Measurements from ENCODE around the gene MRGPRX3.
A peak's percentile ranks its signal among the peaks of the same experiment; 100 is the strongest.
"Not testable (repeated sequence)": the region's sequence is repeated elsewhere in the genome, so short reads cannot be mapped to it uniquely, and the experiment has no call there.

MRGPRX3 gene

GRCh38 chr11:18115360-18116127, 16.8 kb upstream of the MRGPRX3 start:
- no peaks in the 10 kb centered on the region for H3K4me1 ChIP-seq (ENCODE audit: control insufficient read depth, low read depth, low read length)
- H3K79me1 ChIP-seq (ENCODE audit: low read length) = no peaks in the 10 kb centered on the region
- no peak overlapping the region for H2BK5ac ChIP-seq (ENCODE audit: low read length)
- no peaks in the 10 kb centered on the region for H3K79me2 ChIP-seq (ENCODE audit: control insufficient read depth, insufficient read depth, low read length)
- H3K23ac ChIP-seq (ENCODE audit: low read length) = no peak overlapping the region
- H2AK5ac ChIP-seq (ENCODE audit: low read length) = no peak overlapping the region
- no peak overlapping the region for H4K8ac ChIP-seq (ENCODE audit: low read depth, low read length)
- no peak overlapping the region for H3K27ac ChIP-seq (ENCODE audit: low read depth, low read length)
- no peaks in the 10 kb centered on the region for H3K27me3 ChIP-seq (ENCODE audit: insufficient read depth, low read length, poor library complexity)
- no peak overlapping the region for H3K4ac ChIP-seq (ENCODE audit: low read depth, low read length)
- H3K4me2 ChIP-seq (ENCODE audit: low read length) = no peak overlapping the region
- peak; percentile 81 for DNase-seq
- no peak overlapping the region for H2BK120ac ChIP-seq (ENCODE audit: low read depth, low read length)
- H3K18ac ChIP-seq (ENCODE audit: low read length) = no peak overlapping the region
- WGBS (ENCODE audit: extremely low coverage, insufficient coverage, low lambda C conversion rate) = no CpG with 5 or more reads among the region's 9 CpGs
- H3K9ac ChIP-seq (ENCODE audit: low read length) = no peak overlapping the region
- H3K56ac ChIP-seq (ENCODE audit: low read length) = no peak overlapping the region
- H2BK15ac ChIP-seq (replicated peaks; ENCODE audit: low read depth) = no peak overlapping the region
- no peaks in the 10 kb centered on the region for H3K36me3 ChIP-seq (ENCODE audit: control insufficient read depth, insufficient read depth, low read length)
- H3K4me3 ChIP-seq (ENCODE audit: low read length) = no peak overlapping the region
- no peak overlapping the region for H4K5ac ChIP-seq (ENCODE audit: low read length)

- not testable (repeated sequence) for H3K4me2 ChIP-seq (ENCODE audit: low read length); H3K9ac ChIP-seq (ENCODE audit: low read length); H2BK5ac ChIP-seq (ENCODE audit: low read length); H2BK120ac ChIP-seq (ENCODE audit: low read depth, low read length); H3K23ac ChIP-seq (ENCODE audit: low read length); H3K36me3 ChIP-seq (ENCODE audit: control insufficient read depth, insufficient read depth, low read length); H4K8ac ChIP-seq (ENCODE audit: low read depth, low read length); H3K4me3 ChIP-seq (ENCODE audit: low read length); H3K56ac ChIP-seq (ENCODE audit: low read length); H3K18ac ChIP-seq (ENCODE audit: low read length); H2BK15ac ChIP-seq (replicated peaks; ENCODE audit: low read depth); H2AK5ac ChIP-seq (ENCODE audit: low read length); H3K79me1 ChIP-seq (ENCODE audit: low read length); H3K4ac ChIP-seq (ENCODE audit: low read depth, low read length); H3K4me1 ChIP-seq (ENCODE audit: control insufficient read depth, low read depth, low read length); DNase-seq; H4K5ac ChIP-seq (ENCODE audit: low read length); H3K79me2 ChIP-seq (ENCODE audit: control insufficient read depth, insufficient read depth, low read length); H3K27ac ChIP-seq (ENCODE audit: low read depth, low read length); H3K27me3 ChIP-seq (ENCODE audit: insufficient read depth, low read length, poor library complexity)
- no CpG with 5 or more reads among the region's 20 CpGs for WGBS (ENCODE audit: extremely low coverage, insufficient coverage, low lambda C conversion rate)
Measured at GRCh38 chr11:18121331-18121828, 11.0 kb upstream of the MRGPRX3 start.

GRCh38 chr11:18131115-18131514, 1.3 kb upstream of the MRGPRX3 start:
- H3K79me1 ChIP-seq (ENCODE audit: low read length); H3K27ac ChIP-seq (ENCODE audit: low read depth, low read length); H3K27me3 ChIP-seq (ENCODE audit: insufficient read depth, low read length, poor library complexity); H2BK15ac ChIP-seq (replicated peaks; ENCODE audit: low read depth); H3K4me2 ChIP-seq (ENCODE audit: low read length); H3K79me2 ChIP-seq (ENCODE audit: control insufficient read depth, insufficient read depth, low read length); H4K8ac ChIP-seq (ENCODE audit: low read depth, low read length); H3K4ac ChIP-seq (ENCODE audit: low read depth, low read length); H4K5ac ChIP-seq (ENCODE audit: low read length); H3K18ac ChIP-seq (ENCODE audit: low read length); H3K9ac ChIP-seq (ENCODE audit: low read length); H3K56ac ChIP-seq (ENCODE audit: low read length); H2AK5ac ChIP-seq (ENCODE audit: low read length); H3K36me3 ChIP-seq (ENCODE audit: control insufficient read depth, insufficient read depth, low read length); H2BK5ac ChIP-seq (ENCODE audit: low read length); H2BK120ac ChIP-seq (ENCODE audit: low read depth, low read length); H3K4me3 ChIP-seq (ENCODE audit: low read length); H3K4me1 ChIP-seq (ENCODE audit: control insufficient read depth, low read depth, low read length); DNase-seq; H3K23ac ChIP-seq (ENCODE audit: low read length): not testable (repeated sequence)
- WGBS (ENCODE audit: extremely low coverage, insufficient coverage, low lambda C conversion rate) = no CpG with 5 or more reads among the region's 4 CpGs

GRCh38 chr11:18135308-18135707, 2.9 kb downstream of the MRGPRX3 start:
- Histone ChIP-seq H2BK15ac (replicated peaks; ENCODE audit: low read depth) (no peak overlapping the region), H2AK5ac (ENCODE audit: low read length) (no peak overlapping the region), H3K36me3 (ENCODE audit: control insufficient read depth, insufficient read depth, low read length) (no peaks in the 10 kb centered on the region), H3K79me2 (ENCODE audit: control insufficient read depth, insufficient read depth, low read length) (no peaks in the 10 kb centered on the region), H3K23ac (ENCODE audit: low read length) (no peak overlapping the region), H3K4me1 (ENCODE audit: control insufficient read depth, low read depth, low read length) (no peaks in the 10 kb centered on the region), H3K9ac (ENCODE audit: low read length) (no peak overlapping the region), H3K27me3 (ENCODE audit: insufficient read depth, low read length, poor library complexity) (no peaks in the 10 kb centered on the region), H3K4me3 (ENCODE audit: low read length) (no peak overlapping the region), H4K5ac (ENCODE audit: low read length) (no peak overlapping the region), H3K18ac (ENCODE audit: low read length) (no peak overlapping the region), H2BK5ac (ENCODE audit: low read length) (no peak overlapping the region), H4K8ac (ENCODE audit: low read depth, low read length) (no peak overlapping the region), H2BK120ac (ENCODE audit: low read depth, low read length) (no peak overlapping the region), H3K4me2 (ENCODE audit: low read length) (no peak overlapping the region), H3K4ac (ENCODE audit: low read depth, low read length) (no peak overlapping the region), H3K56ac (ENCODE audit: low read length) (no peak overlapping the region), H3K79me1 (ENCODE audit: low read length) (no peaks in the 10 kb centered on the region), H3K27ac (ENCODE audit: low read depth, low read length) (no peak overlapping the region)
- no CpG with 5 or more reads among the region's 2 CpGs for WGBS (ENCODE audit: extremely low coverage, insufficient coverage, low lambda C conversion rate)
- peak; percentile 19 for DNase-seq

GRCh38 chr11:18137186-18137800, 4.9 kb downstream of the MRGPRX3 start:
- Histone ChIP-seq H3K23ac (ENCODE audit: low read length) (no peak overlapping the region), H3K79me2 (ENCODE audit: control insufficient read depth, insufficient read depth, low read length) (no peaks in the 10 kb centered on the region), H3K27ac (ENCODE audit: low read depth, low read length) (no peak overlapping the region), H3K27me3 (ENCODE audit: insufficient read depth, low read length, poor library complexity) (no peaks in the 10 kb centered on the region), H3K4ac (ENCODE audit: low read depth, low read length) (no peak overlapping the region), H3K4me2 (ENCODE audit: low read length) (no peak overlapping the region), H2AK5ac (ENCODE audit: low read length) (no peak overlapping the region), H4K5ac (ENCODE audit: low read length) (no peak overlapping the region), H3K36me3 (ENCODE audit: control insufficient read depth, insufficient read depth, low read length) (no peaks in the 10 kb centered on the region), H3K4me3 (ENCODE audit: low read length) (no peak overlapping the region), H3K79me1 (ENCODE audit: low read length) (no peaks in the 10 kb centered on the region), H2BK5ac (ENCODE audit: low read length) (no peak overlapping the region), H3K4me1 (ENCODE audit: control insufficient read depth, low read depth, low read length) (no peaks in the 10 kb centered on the region), H3K9ac (ENCODE audit: low read length) (no peak overlapping the region), H2BK120ac (ENCODE audit: low read depth, low read length) (no peak overlapping the region), H3K56ac (ENCODE audit: low read length) (no peak overlapping the region), H3K18ac (ENCODE audit: low read length) (no peak overlapping the region), H4K8ac (ENCODE audit: low read depth, low read length) (no peak overlapping the region), H2BK15ac (replicated peaks; ENCODE audit: low read depth) (no peak overlapping the region)
- DNase-seq = no peak
- WGBS (ENCODE audit: extremely low coverage, insufficient coverage, low lambda C conversion rate) = no CpG with 5 or more reads among the region's 29 CpGs
